OCI-LY1 (cell line): Measurements from ENCODE around the gene ZNF519.

Source experiments
- H2AFZ ChIP-seq: fragments of 200-600 bp; sonication (generic), shearing (Covaris generic); 2 replicates; pipeline ENCODE4 v1.6.0; 2014; ENCODE audit warnings: antibody characterized with exemption, mild to moderate bottlenecking, low read length
- H3F3A ChIP-seq: fragments of 200-600 bp; sonication (generic), shearing (Covaris generic); 2 replicates; pipeline ENCODE4 v1.6.0; 2014; ENCODE audit warnings: mild to moderate bottlenecking, antibody characterized with exemption, low read length, moderate library complexity; ENCODE audit not compliant: insufficient read depth
- H3K27ac ChIP-seq: fragments of 200-600 bp; sonication (generic); 2 replicates; pipeline ENCODE4 v1.5.1; 2014; ENCODE audit warnings: low read length, mixed run types, mild to moderate bottlenecking, low read depth; ENCODE audit not compliant: poor library complexity, severe bottlenecking
- H3K27me3 ChIP-seq: fragments of 200-600 bp; sonication (generic); 2 replicates; pipeline ENCODE4 v1.6.0; 2014; ENCODE audit warnings: antibody characterized with exemption, mild to moderate bottlenecking, low read length, moderate library complexity; ENCODE audit not compliant: insufficient read depth
- H3K36me3 ChIP-seq: fragments of 200-600 bp; sonication (generic); 2 replicates; pipeline ENCODE4 v1.6.1; 2014; ENCODE audit warnings: mild to moderate bottlenecking, antibody characterized with exemption, low read length, moderate library complexity, mixed read lengths; ENCODE audit not compliant: insufficient read depth
- H3K4me1 ChIP-seq: fragments of 200-600 bp; sonication (generic); 2 replicates; pipeline ENCODE4 v1.5.1; 2014; ENCODE audit warnings: mild to moderate bottlenecking, low read length, moderate library complexity; ENCODE audit not compliant: insufficient read depth, severe bottlenecking
- H3K4me2 ChIP-seq: fragments of 200-600 bp; sonication (generic), shearing (Covaris generic); 2 replicates; pipeline ENCODE4 v1.6.1; 2014; ENCODE audit warnings: low read length
- H3K4me3 ChIP-seq: fragments of 200-600 bp; sonication (generic); 2 replicates; pipeline ENCODE4 v1.5.1; 2014; ENCODE audit warnings: low read length, low read depth, mild to moderate bottlenecking, mixed read lengths; ENCODE audit not compliant: poor library complexity, severe bottlenecking
- H3K79me2 ChIP-seq: fragments of 200-600 bp; shearing (Covaris generic); 2 replicates; pipeline ENCODE4 v1.6.1; 2016; ENCODE audit warnings: mixed run types, low read length, mixed read lengths; ENCODE audit not compliant: insufficient read depth
- H3K9ac ChIP-seq: fragments of 200-600 bp; sonication (generic), shearing (Covaris generic); 2 replicates; pipeline ENCODE4 v1.6.1; 2014; ENCODE audit warnings: mild to moderate bottlenecking, low read length, mixed read lengths
- H3K9me2 ChIP-seq: fragments of 200-600 bp; sonication (generic), shearing (Covaris generic); 2 replicates; pipeline ENCODE4 v1.6.1; 2014; ENCODE audit warnings: low read depth, mild to moderate bottlenecking, low read length, mixed read lengths
- H3K9me3 ChIP-seq: fragments of 200-600 bp; shearing (Covaris generic); 2 replicates; pipeline ENCODE4 v1.6.1; 2014; ENCODE audit warnings: low read length, mixed read lengths
- H4K20me1 ChIP-seq: fragments of 200-600 bp; sonication (generic), shearing (Covaris generic); 2 replicates; pipeline ENCODE4 v1.6.0; 2016; ENCODE audit warnings: mild to moderate bottlenecking, low read length; ENCODE audit not compliant: insufficient read depth
- CTCF ChIP-seq: fragments of 200-600 bp; sonication (generic), shearing (Covaris generic); IDR thresholded peaks from 2 replicates; pipeline ENCODE4 v1.5.1; 2017; ENCODE audit warnings: mild to moderate bottlenecking, antibody characterized with exemption, low read length, moderate library complexity, mixed read lengths
- EZH2 ChIP-seq: fragments of 200-600 bp; sonication (generic), shearing (Covaris generic); IDR thresholded peaks from 2 replicates; pipeline ENCODE4 v1.8.0; 2017; ENCODE audit warnings: borderline replicate concordance, mixed run types, mild to moderate bottlenecking, antibody characterized with exemption, low read length, moderate library complexity, mixed read lengths

Gene ZNF519

GRCh38 chr18:14122097-14122496 is 10.1 kb downstream of the ZNF519 start:
- Histone ChIP-seq H3K36me3 (peaks cover 66% of the 10 kb centered on the region), H3K79me2 (peaks cover 63% of the 10 kb centered on the region), H3K4me2 (no peak overlapping the region), H3K27ac (no peak overlapping the region), H3F3A (no peaks in the 10 kb centered on the region), H3K9ac (no peak overlapping the region), H3K4me3 (no peak overlapping the region), H4K20me1 (no peaks in the 10 kb centered on the region), H3K9me2 (no peaks in the 10 kb centered on the region), H2AFZ (no peak overlapping the region), H3K27me3 (no peaks in the 10 kb centered on the region), H3K9me3 (peaks cover 24% of the 10 kb centered on the region), H3K4me1 (no peaks in the 10 kb centered on the region)
- TF ChIP-seq EZH2: no peak
- no peak for TF ChIP-seq CTCF

DNA sequence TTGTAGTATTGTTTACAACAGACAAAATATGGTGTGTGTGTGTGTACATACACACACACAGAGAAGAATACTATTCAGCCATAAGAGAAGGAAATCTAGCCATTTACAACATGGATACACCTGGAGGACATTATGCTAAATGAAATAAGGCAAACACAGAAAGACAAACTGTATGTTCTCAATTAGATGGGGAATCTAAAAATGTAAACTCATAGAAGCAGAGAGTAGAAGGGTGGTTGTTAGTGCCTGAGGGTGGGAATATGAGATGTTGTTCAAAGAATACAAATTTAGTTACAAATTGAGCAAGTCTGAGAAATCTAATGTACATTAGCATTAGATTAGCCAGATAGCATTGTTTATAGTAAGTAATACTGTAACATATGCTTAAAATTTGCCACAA is 11.3 kb downstream of the ZNF519 start:
- H2AFZ ChIP-seq: no peak overlapping the region
- H3K4me3 ChIP-seq: no peak overlapping the region
- no peaks in the 10 kb centered on the region for H3K27me3 ChIP-seq
- peaks cover 72% of the 10 kb centered on the region for H3K36me3 ChIP-seq
- no peak overlapping the region for H3K27ac ChIP-seq
- no peaks in the 10 kb centered on the region for H3K4me1 ChIP-seq
- H4K20me1 ChIP-seq: no peaks in the 10 kb centered on the region
- H3F3A ChIP-seq: no peaks in the 10 kb centered on the region
- TF ChIP-seq EZH2 (no peak), CTCF (no peak)
- H3K9ac ChIP-seq: no peak overlapping the region
- no peak overlapping the region for H3K4me2 ChIP-seq
- H3K9me3 ChIP-seq: peaks cover 28% of the 10 kb centered on the region
- no peaks in the 10 kb centered on the region for H3K9me2 ChIP-seq
- peaks cover 55% of the 10 kb centered on the region for H3K79me2 ChIP-seq

GRCh38 chr18:14117606-14118005 is 14.6 kb downstream of the ZNF519 start:
- H3K79me2 ChIP-seq: peaks cover 40% of the 10 kb centered on the region
- peaks cover 48% of the 10 kb centered on the region for H3K9me3 ChIP-seq
- no peak overlapping the region for H3K4me2 ChIP-seq
- no peak for TF ChIP-seq EZH2
- no peaks in the 10 kb centered on the region for H4K20me1 ChIP-seq
- no peaks in the 10 kb centered on the region for H3K4me1 ChIP-seq
- no peak overlapping the region for H3K27ac ChIP-seq
- no peak overlapping the region for H3K9ac ChIP-seq
- no peak overlapping the region for H3K4me3 ChIP-seq
- H3F3A ChIP-seq: no peaks in the 10 kb centered on the region
- H3K27me3 ChIP-seq: no peaks in the 10 kb centered on the region
- H2AFZ ChIP-seq: no peak overlapping the region
- H3K36me3 ChIP-seq: peaks cover 67% of the 10 kb centered on the region
- H3K9me2 ChIP-seq: no peaks in the 10 kb centered on the region

GRCh38 chr18:14106906-14107305 is 25.3 kb downstream of the ZNF519 start:
- H3K9ac ChIP-seq: no peak overlapping the region
- H3K9me3 ChIP-seq: peaks cover 71% of the 10 kb centered on the region
- H4K20me1 ChIP-seq: no peaks in the 10 kb centered on the region
- H2AFZ ChIP-seq: no peak overlapping the region
- no peak overlapping the region for H3K4me3 ChIP-seq
- H3K27ac ChIP-seq: no peak overlapping the region
- peaks cover 17% of the 10 kb centered on the region for H3K79me2 ChIP-seq
- H3K27me3 ChIP-seq: no peaks in the 10 kb centered on the region
- H3F3A ChIP-seq: no peaks in the 10 kb centered on the region
- TF ChIP-seq EZH2 (no peak), CTCF (no peak)
- H3K4me2 ChIP-seq: no peak overlapping the region
- no peaks in the 10 kb centered on the region for H3K9me2 ChIP-seq
- H3K4me1 ChIP-seq: no peaks in the 10 kb centered on the region
- H3K36me3 ChIP-seq: peaks cover 16% of the 10 kb centered on the region
